ENCODE data around the gene NKTR.

- TF ChIP-seq POLR2A (IDR thresholded peaks at IDR 0.05; ENCODE audit: low read depth, low read length) (no peak), POLR2AphosphoS5 (IDR thresholded peaks at IDR 0.05; ENCODE audit: low read depth, low read length) (no peak), TAF1 (IDR thresholded peaks at IDR 0.05; ENCODE audit: borderline replicate concordance, low read depth, low read length) (no peak)
Measured at GRCh38 chr3:42647821-42648459, 47.5 kb downstream of the NKTR start.
